Adrenal gland (tissue), 12 donors: ENCODE data around the gene CERS4. TPM values are rescaled to one million over a fixed set of nuclear protein-coding genes. Genes with fewer than 3 reads are reported as not detected.

Experiments used
- DNase-seq, 7 donors: peaks; one replicate each; pipeline ENCODE4 v3.0.0-alpha.2; 2019 to 2020
- H3K27ac ChIP-seq, 5 donors: fragments of 200-600 bp; sonication (generic) in 4 of 5; 1 replicate in 3 of 5; 2 replicates in 2 of 5; pipeline versions ENCODE4 v1.5.1 to v1.8.0; 2016 to 2020; ENCODE audit warnings: mild to moderate bottlenecking in 1 of 5
- H3K27me3 ChIP-seq: fragments of 200-600 bp; 2 replicates; pipeline ENCODE4 v1.8.0; 2021
- H3K36me3 ChIP-seq, 2 donors: fragments of 200-600 bp; replicated peaks in 1 of 2; 1 replicate in 1 of 2; 2 replicates in 1 of 2; pipeline versions ENCODE4 v1.5.1 to v1.8.0; 2018 to 2022
- H3K4me1 ChIP-seq, 2 donors: fragments of 200-600 bp; replicated peaks in 1 of 2; 1 replicate in 1 of 2; 2 replicates in 1 of 2; pipeline versions ENCODE4 v1.5.1 to v1.8.0; 2018 to 2021
- H3K4me3 ChIP-seq, 4 donors: fragments of 200-600 bp; sonication (generic) in 3 of 4; one replicate each; pipeline ENCODE4 v1.5.1; 2016 to 2018
- H3K9me3 ChIP-seq, 3 donors: fragments of 200-600 bp; sonication (generic) in 1 of 3; replicated peaks in 1 of 3; 1 replicate in 2 of 3; 2 replicates in 1 of 3; pipeline versions ENCODE4 v1.5.1 to v1.8.0; 2016 to 2021
- POLR2A ChIP-seq, 2 donors: fragments of 450-650 bp; IDR thresholded peaks; one replicate each; pipeline ENCODE4 v1.6.1; 2017; ENCODE audit warnings: antibody characterized with exemption in 2 of 2, mild to moderate bottlenecking in 2 of 2, moderate library complexity in 1 of 2
- WGBS, 4 donors: extraction: QIAGEN DNeasy Blood & Tissue Kit in 2 of 4; methylation state at CpG; one replicate each; pipeline versions ENCODE4 v1.1.5 to v1.1.7; 2013 to 2017; 5-methylcytosine and 5-hydroxymethylcytosine counted together
- intact Hi-C, 2 donors: fragments of 100-400 bp; cut with DNase I; formaldehyde crosslinking; loops; one replicate each; pipeline versions ENCODE4 v1.14.1 to v1.15.0; 2022 to 2023
- polyA plus RNA-seq, 3 donors: library from polyadenylated mRNA; stranded (reverse); fragments of 200-250 nt in 2 of 3; fragments of 350-450 nt in 1 of 3; fragmentation: Illumina TruSeq in 1 of 3; extraction: RNeasy Lipid Tissue Mini Kit (QIAGEN cat#74804) in 1 of 3; gene quantifications; one replicate each; pipeline ENCODE4 v1.2.3, GENCODE V29; 2013 to 2014
- total RNA-seq, 9 donors: library from RNA; depleted of rRNA in 4 of 9; stranded (reverse); fragments of >200 nt in 4 of 9; fragments of 120-200 nt in 1 of 9; fragmentation: NEBNext Ultra II Directional in 1 of 9; extraction: Animal tissue kit (Norgen Biotek cat#: 25700) in 1 of 9; gene quantifications; one replicate each; pipeline versions ENCODE4 v1.1.0 to v1.2.4, GENCODE V29; 2013 to 2023
- TF ChIP-seq, protein P1 (sequence below), 6 experiments: fragments of 450-650 bp in 4 of 6; fragments of 200-600 bp in 2 of 6; sonication (generic) in 1 of 6; IDR thresholded peaks; 1 replicate in 5 of 6; 2 replicates in 1 of 6; pipeline versions ENCODE4 v1.5.1 to v1.8.0; 2016 to 2021; ENCODE audit warnings: antibody characterized with exemption in 6 of 6, mild to moderate bottlenecking in 2 of 6, moderate library complexity in 1 of 6
- donor health status: healthy with polysubstance abuse.
- donor health status: Bipolar disorder and iron deficiency.
- donor health status: DM: yes; HTN: yes; CAD: no.
- donor health status: DM: no; HTN: no; CAD: no.
- donor health status: DM: no; HTN: no; CAD: no.
- donor health status: DM: yes; HTN: yes; CAD: no.

CERS4 gene
- total and polyA plus RNA-seq, 12 donors = 5.5 to 64.4 (median 30.2) TPM

GRCh38 chr19:8302357-8302691 lies 93.2 kb downstream of the CERS4 start:
- WGBS, 4 donors = 20 to 34% (median 29%) methylated on average over 5 to 11 of the region's 11 CpGs

DNA sequence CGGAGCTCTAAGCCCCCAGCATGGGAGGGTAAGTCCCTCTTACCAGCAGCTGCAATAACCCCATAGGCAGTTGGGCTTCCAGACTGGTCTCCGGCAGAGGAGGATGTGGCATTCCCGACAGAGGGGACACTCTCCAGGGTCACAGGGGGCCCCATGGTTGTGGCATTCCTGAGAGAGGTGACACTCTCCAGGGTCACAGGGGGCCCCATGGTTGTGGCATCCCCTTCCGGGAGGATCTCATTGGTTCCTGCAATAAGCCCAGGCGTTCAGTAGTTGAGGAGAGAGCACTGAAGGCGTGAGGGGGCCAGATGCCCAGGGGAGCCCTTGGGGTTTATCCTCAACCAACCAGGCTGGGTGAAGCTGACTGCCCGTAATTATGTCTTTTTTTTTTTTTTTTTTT lies 93.6 kb downstream of the CERS4 start:
- Histone ChIP-seq H3K36me3 (no peaks in the 10 kb centered on the region), H3K27ac (no peak overlapping the region), H3K9me3 (no peaks in the 10 kb centered on the region), H3K4me1 (peaks cover 5 to 11% of the 10 kb centered on the region in 2 donors), H3K4me3 (no peak overlapping the region), H3K27me3 (no peaks in the 10 kb centered on the region)
- intact Hi-C loops = no loop called here
- 60 to 87% (median 71%) methylated on average over 4 to 7 of the region's 7 CpGs for WGBS, 4 donors
- DNase-seq = peak in 3 of 7 donors; percentile 11 to 48 (median 12)
- TF ChIP-seq, protein P1, sequence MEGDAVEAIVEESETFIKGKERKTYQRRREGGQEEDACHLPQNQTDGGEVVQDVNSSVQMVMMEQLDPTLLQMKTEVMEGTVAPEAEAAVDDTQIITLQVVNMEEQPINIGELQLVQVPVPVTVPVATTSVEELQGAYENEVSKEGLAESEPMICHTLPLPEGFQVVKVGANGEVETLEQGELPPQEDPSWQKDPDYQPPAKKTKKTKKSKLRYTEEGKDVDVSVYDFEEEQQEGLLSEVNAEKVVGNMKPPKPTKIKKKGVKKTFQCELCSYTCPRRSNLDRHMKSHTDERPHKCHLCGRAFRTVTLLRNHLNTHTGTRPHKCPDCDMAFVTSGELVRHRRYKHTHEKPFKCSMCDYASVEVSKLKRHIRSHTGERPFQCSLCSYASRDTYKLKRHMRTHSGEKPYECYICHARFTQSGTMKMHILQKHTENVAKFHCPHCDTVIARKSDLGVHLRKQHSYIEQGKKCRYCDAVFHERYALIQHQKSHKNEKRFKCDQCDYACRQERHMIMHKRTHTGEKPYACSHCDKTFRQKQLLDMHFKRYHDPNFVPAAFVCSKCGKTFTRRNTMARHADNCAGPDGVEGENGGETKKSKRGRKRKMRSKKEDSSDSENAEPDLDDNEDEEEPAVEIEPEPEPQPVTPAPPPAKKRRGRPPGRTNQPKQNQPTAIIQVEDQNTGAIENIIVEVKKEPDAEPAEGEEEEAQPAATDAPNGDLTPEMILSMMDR (IDR thresholded peaks at IDR 0.05) = no peak
- no peak for TF ChIP-seq POLR2A (IDR thresholded peaks at IDR 0.05)

More at GRCh38 chr19:8302357-8302691, 93.2 kb downstream of the CERS4 start:
- intact Hi-C loops = no loop called here
- H3K9me3 ChIP-seq = no peaks in the 10 kb centered on the region
- no peak overlapping the region for H3K4me3 ChIP-seq
- no peaks in the 10 kb centered on the region for H3K27me3 ChIP-seq
- TF ChIP-seq, protein P1 (IDR thresholded peaks at IDR 0.05) = no peak
- TF ChIP-seq POLR2A (IDR thresholded peaks at IDR 0.05) = no peak
- H3K36me3 ChIP-seq = no peaks in the 10 kb centered on the region
- peak; percentile 61 to 86 (median 82) for DNase-seq
- peaks cover under 1 to 7% of the 10 kb centered on the region in 2 donors for H3K4me1 ChIP-seq
- no peak overlapping the region for H3K27ac ChIP-seq

GRCh38 chr19:8304841-8305621 lies 95.9 kb downstream of the CERS4 start:
- Histone ChIP-seq H3K27me3 (no peaks in the 10 kb centered on the region), H3K27ac (no peak overlapping the region), H3K4me3 (no peak overlapping the region), H3K9me3 (no peaks in the 10 kb centered on the region), H3K36me3 (no peaks in the 10 kb centered on the region), H3K4me1 (peaks cover 15 to 22% of the 10 kb centered on the region in 2 donors)
- TF ChIP-seq, protein P1 (IDR thresholded peaks at IDR 0.05) = no peak
- no peak for TF ChIP-seq POLR2A (IDR thresholded peaks at IDR 0.05)
- intact Hi-C loops = no loop called here
- peak in 6 of 7 donors; percentile 4 to 47 (median 22) for DNase-seq
- WGBS, 4 donors = 79 to 83% (median 83%) methylated on average over 23 to 33 of the region's 33 CpGs

DNA sequence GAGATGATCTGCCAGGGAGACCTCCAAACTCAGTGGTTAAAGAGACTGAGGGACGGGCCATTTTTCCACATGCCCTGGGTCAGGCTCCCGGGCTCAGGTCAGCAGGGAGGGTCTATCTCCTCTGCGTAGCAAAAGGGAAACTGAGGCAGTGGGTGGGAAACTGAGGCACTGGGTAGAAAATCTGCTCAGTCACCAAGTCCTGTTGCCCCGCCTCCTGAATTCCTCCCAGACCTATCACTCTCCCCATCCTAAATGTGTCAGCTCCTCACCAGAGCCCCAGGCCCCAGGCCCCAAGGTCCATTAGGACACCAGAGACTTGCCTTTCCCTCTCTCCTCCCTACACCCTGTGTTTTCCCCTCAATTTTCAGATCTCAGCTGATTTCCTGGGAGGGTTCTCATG lies 96.6 kb downstream of the CERS4 start:
- no peak for TF ChIP-seq POLR2A (IDR thresholded peaks at IDR 0.05)
- TF ChIP-seq, protein P1 (IDR thresholded peaks at IDR 0.05) = no peak
- 73 to 95% (median 81%) methylated on average over 4 of the region's 4 CpGs for WGBS, 4 donors
- Histone ChIP-seq H3K27me3 (no peaks in the 10 kb centered on the region), H3K4me1 (peaks cover 15 to 22% of the 10 kb centered on the region in 2 donors), H3K27ac (peak overlapping the region in 1 of 5 donors; percentile 21), H3K9me3 (no peaks in the 10 kb centered on the region), H3K36me3 (peaks cover 0 to 4% of the 10 kb centered on the region in 2 donors), H3K4me3 (no peak overlapping the region)
- peak in 5 of 7 donors; percentile 0 to 46 (median 18) for DNase-seq
- intact Hi-C loops = no loop called here
